Subcutaneous abdominal adipose tissue (tissue), 5 donors: ENCODE results near the gene MTPN.

Experiments
- H3K27ac ChIP-seq: one replicate; pipeline ENCODE4 v1.7.0; 2013; ENCODE audit warnings: low read depth, mild to moderate bottlenecking, inconsistent platforms, low read length, moderate library complexity
- H3K27me3 ChIP-seq, 5 donors: one replicate each; pipeline ENCODE4 v1.7.0; 2013; ENCODE audit warnings: low read length in 5 of 5, inconsistent platforms in 1 of 5; ENCODE audit not compliant: control insufficient read depth in 5 of 5, insufficient read depth in 4 of 5
- H3K36me3 ChIP-seq, 5 donors: one replicate each; pipeline ENCODE4 v1.7.0; 2013; ENCODE audit warnings: low read length in 5 of 5; ENCODE audit not compliant: control insufficient read depth in 5 of 5, insufficient read depth in 5 of 5
- H3K4me1 ChIP-seq, 5 donors: one replicate each; pipeline ENCODE4 v1.7.0; 2013; ENCODE audit warnings: low read length in 5 of 5, mild to moderate bottlenecking in 3 of 5, moderate library complexity in 1 of 5; ENCODE audit not compliant: control insufficient read depth in 5 of 5, insufficient read depth in 5 of 5
- H3K4me3 ChIP-seq, 5 donors: one replicate each; pipeline ENCODE4 v1.7.0; 2013; ENCODE audit warnings: low read length in 5 of 5, low read depth in 1 of 5
- H3K9ac ChIP-seq, 5 donors: one replicate each; pipeline ENCODE4 v1.7.0; 2013; ENCODE audit warnings: low read length in 5 of 5, mild to moderate bottlenecking in 4 of 5, moderate library complexity in 3 of 5
- H3K9me3 ChIP-seq, 5 donors: one replicate each; pipeline ENCODE4 v1.7.0; 2013; ENCODE audit warnings: low read length in 5 of 5; ENCODE audit not compliant: control insufficient read depth in 5 of 5
- donor health status: healthy.
- donor health status: healthy.
- donor health status: healthy.
- donor health status: healthy.
- donor health status: healthy.

The MTPN gene

GRCh38 chr7:135942614-135943013 lies 34.5 kb downstream of the MTPN start:
- Histone ChIP-seq H3K9me3 (no peaks in the 10 kb centered on the region), H3K9ac (no peak overlapping the region), H3K27ac (no peak overlapping the region), H3K27me3 (no peaks in the 10 kb centered on the region), H3K36me3 (peaks cover 2 to 11% (median 6%) of the 10 kb centered on the region in 5 donors), H3K4me1 (peaks cover 0 to 11% (median 7%) of the 10 kb centered on the region in 5 donors), H3K4me3 (no peak overlapping the region)

- peaks cover 0 to 7% (median 2%) of the 10 kb centered on the region in 5 donors for H3K36me3 ChIP-seq
- no peak overlapping the region for H3K4me3 ChIP-seq
- no peak overlapping the region for H3K27ac ChIP-seq
- peaks cover 0 to 20% (median 13%) of the 10 kb centered on the region in 5 donors for H3K4me1 ChIP-seq
- no peak overlapping the region for H3K9ac ChIP-seq
- H3K27me3 ChIP-seq = no peaks in the 10 kb centered on the region
- H3K9me3 ChIP-seq = no peaks in the 10 kb centered on the region
Observed at GRCh38 chr7:135940077-135941075, 36.8 kb downstream of the MTPN start.

GRCh38 chr7:135939261-135939812 lies 37.8 kb downstream of the MTPN start:
- H3K4me3 ChIP-seq = no peak overlapping the region
- H3K27me3 ChIP-seq = no peaks in the 10 kb centered on the region
- no peak overlapping the region for H3K9ac ChIP-seq
- no peaks in the 10 kb centered on the region for H3K9me3 ChIP-seq
- H3K4me1 ChIP-seq = peaks cover 0 to 24% (median 21%) of the 10 kb centered on the region in 5 donors
- H3K36me3 ChIP-seq = peaks cover 0 to 2% (median 0%) of the 10 kb centered on the region in 5 donors
- no peak overlapping the region for H3K27ac ChIP-seq

- Histone ChIP-seq H3K27me3 (no peaks in the 10 kb centered on the region), H3K9ac (no peak overlapping the region), H3K36me3 (peaks cover 0 to 2% (median 0%) of the 10 kb centered on the region in 5 donors), H3K9me3 (no peaks in the 10 kb centered on the region), H3K4me3 (no peak overlapping the region), H3K27ac (no peak overlapping the region), H3K4me1 (peaks cover 0 to 30% (median 28%) of the 10 kb centered on the region in 5 donors)
Observed at GRCh38 chr7:135938563-135938962, 38.6 kb downstream of the MTPN start.

- Histone ChIP-seq H3K4me3 (no peak overlapping the region), H3K27ac (no peak overlapping the region), H3K36me3 (peaks cover 0 to 2% (median 0%) of the 10 kb centered on the region in 5 donors), H3K27me3 (no peaks in the 10 kb centered on the region), H3K4me1 (peaks cover 0 to 32% (median 28%) of the 10 kb centered on the region in 5 donors), H3K9me3 (no peaks in the 10 kb centered on the region), H3K9ac (no peak overlapping the region)
Observed at GRCh38 chr7:135938086-135938485, 39.1 kb downstream of the MTPN start.

- no peaks in the 10 kb centered on the region for H3K27me3 ChIP-seq
- H3K9ac ChIP-seq = no peak overlapping the region
- H3K27ac ChIP-seq = no peak overlapping the region
- H3K9me3 ChIP-seq = no peaks in the 10 kb centered on the region
- H3K4me3 ChIP-seq = no peak overlapping the region
- peaks cover 0 to 32% (median 28%) of the 10 kb centered on the region in 5 donors for H3K4me1 ChIP-seq
- peaks cover 0 to 2% (median 0%) of the 10 kb centered on the region in 5 donors for H3K36me3 ChIP-seq
Observed at GRCh38 chr7:135936497-135937217, 40.5 kb downstream of the MTPN start.

GRCh38 chr7:135934651-135935050 lies 42.5 kb downstream of the MTPN start:
- Histone ChIP-seq H3K4me3 (no peak overlapping the region), H3K4me1 (peaks cover 0 to 38% (median 32%) of the 10 kb centered on the region in 5 donors), H3K27ac (no peak overlapping the region), H3K27me3 (no peaks in the 10 kb centered on the region), H3K9ac (no peak overlapping the region), H3K9me3 (no peaks in the 10 kb centered on the region), H3K36me3 (peaks cover 0 to 6% (median under 1%) of the 10 kb centered on the region in 5 donors)

- Histone ChIP-seq H3K9me3 (no peaks in the 10 kb centered on the region), H3K4me3 (no peak overlapping the region), H3K27me3 (no peaks in the 10 kb centered on the region), H3K27ac (peak overlapping the region; percentile 11), H3K36me3 (peaks cover 5 to 15% (median 9%) of the 10 kb centered on the region in 5 donors), H3K4me1 (peaks cover 0 to 37% (median 26%) of the 10 kb centered on the region in 5 donors), H3K9ac (no peak overlapping the region)
Observed at GRCh38 chr7:135933509-135934188, 43.5 kb downstream of the MTPN start.

GRCh38 chr7:135932131-135932530 lies 45.0 kb downstream of the MTPN start:
- Histone ChIP-seq H3K9me3 (no peaks in the 10 kb centered on the region), H3K4me3 (no peak overlapping the region), H3K27me3 (no peaks in the 10 kb centered on the region), H3K36me3 (peaks cover 7 to 24% (median 14%) of the 10 kb centered on the region in 5 donors), H3K9ac (no peak overlapping the region), H3K4me1 (peaks cover 0 to 29% (median 18%) of the 10 kb centered on the region in 5 donors), H3K27ac (no peak overlapping the region)
